ENCODE measurements around the gene KRT78. TPM values are rescaled to one million over a fixed set of nuclear protein-coding genes. Genes with fewer than 3 reads are reported as not detected.

Gene KRT78
- total RNA-seq, 1 donor from 2014 or later = not detected

DNA sequence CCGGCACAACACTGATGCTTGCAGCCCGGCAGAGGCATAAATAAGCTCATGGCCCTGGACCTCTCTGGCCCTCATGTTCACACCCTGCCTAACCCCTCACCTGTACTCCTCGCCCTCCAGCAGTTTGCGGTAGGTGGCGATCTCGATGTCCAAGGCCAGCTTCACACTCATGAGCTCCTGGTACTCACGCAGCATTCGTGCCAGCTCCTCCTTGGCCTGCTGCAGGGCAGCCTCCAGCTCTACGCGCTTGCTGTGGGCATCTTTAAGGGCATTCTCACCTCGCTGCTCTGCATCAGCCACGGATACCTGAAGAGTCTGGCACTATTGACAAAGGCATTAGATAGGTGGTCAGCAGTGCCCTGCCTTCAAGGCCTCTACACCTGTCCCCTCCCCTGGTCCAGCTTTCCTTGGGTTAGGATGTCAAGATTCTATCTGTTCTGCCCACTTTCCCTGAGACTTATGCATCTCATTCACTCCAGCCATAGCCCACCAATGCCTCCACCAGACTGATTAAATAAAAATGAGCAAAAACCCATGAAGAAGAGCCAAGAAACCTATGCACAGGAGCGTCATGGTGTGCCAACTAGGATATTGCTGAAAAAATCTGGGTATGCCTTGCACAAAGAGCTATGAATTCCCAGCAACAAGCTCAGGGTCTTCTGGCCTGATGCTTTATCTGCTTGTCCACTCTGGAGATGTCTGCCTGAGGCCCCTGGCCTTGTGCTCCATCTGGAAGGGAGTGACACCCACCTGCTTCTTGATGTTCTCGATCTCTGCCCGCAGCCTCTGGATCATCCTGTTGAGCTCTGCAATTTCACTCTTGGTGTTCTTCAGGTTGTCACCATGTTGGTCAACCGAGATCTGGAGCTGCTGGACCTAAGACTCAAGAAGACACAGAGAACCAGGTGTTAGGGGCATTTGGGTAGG is 41.0 kb downstream of the KRT78 start:
- no peaks in the 10 kb centered on the region for H3K36me3 ChIP-seq
- H3K27me3 ChIP-seq (ENCODE audit: low read depth) = peaks cover 34% of the 10 kb centered on the region
- TF ChIP-seq, protein P1, sequence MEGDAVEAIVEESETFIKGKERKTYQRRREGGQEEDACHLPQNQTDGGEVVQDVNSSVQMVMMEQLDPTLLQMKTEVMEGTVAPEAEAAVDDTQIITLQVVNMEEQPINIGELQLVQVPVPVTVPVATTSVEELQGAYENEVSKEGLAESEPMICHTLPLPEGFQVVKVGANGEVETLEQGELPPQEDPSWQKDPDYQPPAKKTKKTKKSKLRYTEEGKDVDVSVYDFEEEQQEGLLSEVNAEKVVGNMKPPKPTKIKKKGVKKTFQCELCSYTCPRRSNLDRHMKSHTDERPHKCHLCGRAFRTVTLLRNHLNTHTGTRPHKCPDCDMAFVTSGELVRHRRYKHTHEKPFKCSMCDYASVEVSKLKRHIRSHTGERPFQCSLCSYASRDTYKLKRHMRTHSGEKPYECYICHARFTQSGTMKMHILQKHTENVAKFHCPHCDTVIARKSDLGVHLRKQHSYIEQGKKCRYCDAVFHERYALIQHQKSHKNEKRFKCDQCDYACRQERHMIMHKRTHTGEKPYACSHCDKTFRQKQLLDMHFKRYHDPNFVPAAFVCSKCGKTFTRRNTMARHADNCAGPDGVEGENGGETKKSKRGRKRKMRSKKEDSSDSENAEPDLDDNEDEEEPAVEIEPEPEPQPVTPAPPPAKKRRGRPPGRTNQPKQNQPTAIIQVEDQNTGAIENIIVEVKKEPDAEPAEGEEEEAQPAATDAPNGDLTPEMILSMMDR (IDR thresholded peaks at IDR 0.05; ENCODE audit: borderline replicate concordance) = no peak
- H3K4me1 ChIP-seq = no peaks in the 10 kb centered on the region
- intact Hi-C loops (cut with micrococcal nuclease) = no loop called here
- no peak overlapping the region for H3K4me3 ChIP-seq
- no peaks in the 10 kb centered on the region for H3K9me3 ChIP-seq (replicated peaks)
- no peak overlapping the region for H3K27ac ChIP-seq (replicated peaks)
- DNase-seq = no peak

GRCh38 chr12:52806821-52807543 is 41.8 kb downstream of the KRT78 start:
- DNase-seq = no peak
- no peak overlapping the region for H3K4me3 ChIP-seq
- H3K9me3 ChIP-seq (replicated peaks) = no peaks in the 10 kb centered on the region
- TF ChIP-seq, protein P1 (IDR thresholded peaks at IDR 0.05; ENCODE audit: borderline replicate concordance) = no peak
- H3K4me1 ChIP-seq = no peaks in the 10 kb centered on the region
- intact Hi-C loops (cut with micrococcal nuclease) = no loop called here
- H3K36me3 ChIP-seq = no peaks in the 10 kb centered on the region
- H3K27ac ChIP-seq (replicated peaks) = no peak overlapping the region
- peaks cover 34% of the 10 kb centered on the region for H3K27me3 ChIP-seq (ENCODE audit: low read depth)

- H3K4me3 ChIP-seq = no peak overlapping the region
- intact Hi-C loops (cut with micrococcal nuclease) = no loop called here
- TF ChIP-seq, protein P1 (IDR thresholded peaks at IDR 0.05; ENCODE audit: borderline replicate concordance) = no peak
- no peaks in the 10 kb centered on the region for H3K9me3 ChIP-seq (replicated peaks)
- no peaks in the 10 kb centered on the region for H3K36me3 ChIP-seq
- H3K27me3 ChIP-seq (ENCODE audit: low read depth) = peaks cover 34% of the 10 kb centered on the region
- H3K4me1 ChIP-seq = no peaks in the 10 kb centered on the region
- H3K27ac ChIP-seq (replicated peaks) = no peak overlapping the region
- DNase-seq = no peak
These were observed 42.5 kb downstream of the KRT78 start for GRCh38 chr12:52806169-52806811.

DNA sequence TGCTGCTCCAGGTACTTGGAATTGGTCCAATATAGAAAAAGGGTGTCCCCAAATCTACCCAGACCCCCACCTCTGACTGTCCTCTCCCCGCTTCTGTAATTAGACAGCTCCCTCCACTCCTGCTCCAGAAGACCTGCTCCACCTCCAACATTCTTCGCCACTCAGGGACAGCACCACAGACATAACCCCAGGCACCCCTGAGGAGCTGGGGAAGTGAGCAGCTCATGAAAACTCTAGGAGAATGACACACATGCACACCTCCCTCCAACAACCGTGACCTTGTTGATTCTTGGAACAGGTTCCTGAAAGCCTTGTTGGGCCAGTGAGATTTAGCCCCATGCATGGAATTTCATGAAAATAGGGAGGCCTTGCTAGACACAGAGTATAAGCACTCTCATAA is 43.1 kb downstream of the KRT78 start:
- H3K4me1 ChIP-seq = no peaks in the 10 kb centered on the region
- TF ChIP-seq, protein P1 (IDR thresholded peaks at IDR 0.05; ENCODE audit: borderline replicate concordance) = no peak
- intact Hi-C loops (cut with micrococcal nuclease) = no loop called here
- H3K4me3 ChIP-seq = no peak overlapping the region
- H3K9me3 ChIP-seq (replicated peaks) = no peaks in the 10 kb centered on the region
- peaks cover 34% of the 10 kb centered on the region for H3K27me3 ChIP-seq (ENCODE audit: low read depth)
- no peak overlapping the region for H3K27ac ChIP-seq (replicated peaks)
- DNase-seq = no peak
- no peaks in the 10 kb centered on the region for H3K36me3 ChIP-seq

GRCh38 chr12:52805000-52805399 is 43.8 kb downstream of the KRT78 start:
- Histone ChIP-seq H3K27me3 (ENCODE audit: low read depth) (peaks cover 34% of the 10 kb centered on the region), H3K36me3 (no peaks in the 10 kb centered on the region), H3K4me1 (no peaks in the 10 kb centered on the region), H3K9me3 (replicated peaks) (no peaks in the 10 kb centered on the region), H3K27ac (replicated peaks) (no peak overlapping the region), H3K4me3 (no peak overlapping the region)
- intact Hi-C loops (cut with micrococcal nuclease) = no loop called here
- TF ChIP-seq, protein P1 (IDR thresholded peaks at IDR 0.05; ENCODE audit: borderline replicate concordance) = no peak
- no peak for DNase-seq
